H1 (cell line): ENCODE data around the gene RAD52. TPM values are rescaled to one million over a fixed set of nuclear protein-coding genes. Genes with fewer than 3 reads are reported as not detected.

Source experiments
- CTCF ChIA-PET: fragments of 300-600 bp; sonication (Branson Sonifier 250); formaldehyde crosslinking; loops from one replicate; lab custom pipeline; 2021; ENCODE audit not compliant: partially characterized antibody; lab: Charles Lee
- POLR2A ChIA-PET: fragments of 300-600 bp; sonication (Branson Sonifier 250); formaldehyde crosslinking; loops from one replicate; lab custom pipeline; 2021; ENCODE audit warnings: inconsistent platforms; ENCODE audit not compliant: partially characterized antibody; lab: Charles Lee
- DNase-seq, 2 experiments: peaks; one replicate each; pipeline versions ENCODE4 v3.0.0 to v3.0.0-alpha.2; 2010 to 2022; ENCODE audit warnings: low spot score in 2 of 2, low read depth in 1 of 2, mixed read lengths in 1 of 2
- FAIRE-seq: peaks from 2 replicates; lab custom pipeline; 2011; peaks lifted over from hg19 to GRCh38; lab: Jason Lieb, UNC
- H2AFZ ChIP-seq: 2 replicates; pipeline ENCODE4 v1.8.1; 2012; ENCODE audit warnings: low read length, inconsistent platforms
- H2AK5ac ChIP-seq: 2 replicates; pipeline ENCODE4 v1.6.1; 2013; ENCODE audit warnings: low read depth, low read length
- H2BK120ac ChIP-seq: replicated peaks from 2 replicates; pipeline ENCODE3; 2013; ENCODE audit warnings: low read depth, low read length, inconsistent platforms
- H2BK12ac ChIP-seq: 2 replicates; pipeline ENCODE4 v1.6.1; 2013; ENCODE audit warnings: low read depth, low read length
- H2BK15ac ChIP-seq: 2 replicates; pipeline ENCODE4 v1.6.1; 2013; ENCODE audit warnings: low read length
- H2BK20ac ChIP-seq: 2 replicates; pipeline ENCODE4 v1.6.1; 2013; ENCODE audit warnings: low read length
- H2BK5ac ChIP-seq: 2 replicates; pipeline ENCODE4 v1.6.1; 2013; ENCODE audit warnings: low read depth, low read length
- H3K14ac ChIP-seq: 2 replicates; pipeline ENCODE4 v1.6.1; 2013; ENCODE audit warnings: inconsistent platforms; ENCODE audit not compliant: insufficient read length
- H3K18ac ChIP-seq: 2 replicates; pipeline ENCODE4 v1.6.1; 2013; ENCODE audit warnings: low read length; ENCODE audit errors: extremely low read depth
- H3K23ac ChIP-seq: 2 replicates; pipeline ENCODE4 v1.6.1; 2013; ENCODE audit warnings: inconsistent platforms; ENCODE audit not compliant: insufficient read length
- H3K23me2 ChIP-seq: 2 replicates; pipeline ENCODE4 v1.6.1; 2013; ENCODE audit warnings: low read depth, low read length
- H3K27ac ChIP-seq: 2 replicates; pipeline ENCODE4 v1.6.1; 2011; ENCODE audit warnings: low read depth, low read length, inconsistent platforms
- H3K27me3 ChIP-seq, 4 experiments: replicated peaks in 1 of 4; 1 replicate in 1 of 4; 2 replicates in 3 of 4; pipeline versions ENCODE4 v1.6.1 to v1.8.1; 2011 to 2013; ENCODE audit warnings: low read length in 3 of 4, mild to moderate bottlenecking in 3 of 4, inconsistent platforms in 2 of 4, mixed read lengths in 2 of 4, moderate library complexity in 1 of 4; ENCODE audit not compliant: control insufficient read depth in 3 of 4, insufficient read depth in 3 of 4; ENCODE audit errors: extremely low read depth in 1 of 4
- H3K36me3 ChIP-seq, 4 experiments: 2 replicates each; pipeline versions ENCODE4 v1.6.1 to v1.8.1; 2011 to 2013; ENCODE audit warnings: mild to moderate bottlenecking in 4 of 4, low read length in 3 of 4, moderate library complexity in 2 of 4, control low read depth in 1 of 4, inconsistent platforms in 1 of 4; ENCODE audit not compliant: insufficient read depth in 4 of 4, control insufficient read depth in 2 of 4
- H3K4ac ChIP-seq: replicated peaks from 2 replicates; pipeline ENCODE3; 2013; ENCODE audit warnings: low read length, low read depth, mixed read lengths, inconsistent platforms; ENCODE audit not compliant: insufficient read length
- H3K4me1 ChIP-seq, 4 experiments: replicated peaks in 1 of 4; 1 replicate in 1 of 4; 2 replicates in 3 of 4; pipeline versions ENCODE4 v1.6.1 to v1.8.1; 2011 to 2013; ENCODE audit warnings: low read length in 3 of 4, inconsistent platforms in 2 of 4, mixed read lengths in 1 of 4; ENCODE audit not compliant: insufficient read depth in 4 of 4, control insufficient read depth in 3 of 4
- H3K4me2 ChIP-seq, 2 experiments: 2 replicates each; pipeline versions ENCODE4 v1.6.1 to v1.8.1; 2011 to 2013; ENCODE audit warnings: low read depth in 2 of 2, low read length in 2 of 2, control low read depth in 1 of 2, inconsistent platforms in 1 of 2, mild to moderate bottlenecking in 1 of 2; ENCODE audit not compliant: insufficient read depth in 1 of 2
- H3K4me3 ChIP-seq, 4 experiments: fragments of 200-600, 300-600 bp in 1 of 4; sonication (generic), shearing (Covaris generic), sonication (Bioruptor Twin) in 1 of 4; 2 replicates each; pipeline versions ENCODE4 v1.5.1 to v1.8.1; 2011 to 2016; ENCODE audit warnings: low read length in 4 of 4, low read depth in 3 of 4, control low read depth in 2 of 4, inconsistent platforms in 2 of 4, mild to moderate bottlenecking in 2 of 4, mixed read lengths in 1 of 4, moderate library complexity in 1 of 4; ENCODE audit not compliant: insufficient read depth in 2 of 4; ENCODE audit errors: extremely low read depth in 1 of 4
- H3K56ac ChIP-seq: replicated peaks from 2 replicates; pipeline ENCODE3; 2013; ENCODE audit warnings: low read depth, mild to moderate bottlenecking, mixed read lengths, low read length, inconsistent platforms; ENCODE audit not compliant: insufficient read length
- H3K79me1 ChIP-seq: 2 replicates; pipeline ENCODE4 v1.6.1; 2013; ENCODE audit warnings: low read depth, low read length, control low read depth
- H3K79me2 ChIP-seq, 2 experiments: 2 replicates each; pipeline versions ENCODE4 v1.6.1 to v1.8.1; 2012 to 2013; ENCODE audit warnings: low read length in 2 of 2, mild to moderate bottlenecking in 2 of 2, inconsistent platforms in 1 of 2; ENCODE audit not compliant: insufficient read depth in 2 of 2, control insufficient read depth in 1 of 2
- H3K9ac ChIP-seq, 4 experiments: replicated peaks in 1 of 4; 1 replicate in 1 of 4; 2 replicates in 3 of 4; pipeline versions ENCODE4 v1.6.1 to v1.8.1; 2011 to 2013; ENCODE audit warnings: low read depth in 3 of 4, low read length in 3 of 4, control low read depth in 2 of 4, mild to moderate bottlenecking in 2 of 4, moderate library complexity in 2 of 4, inconsistent platforms in 1 of 4; ENCODE audit errors: extremely low read depth in 1 of 4
- H3K9me3 ChIP-seq, 2 experiments: 2 replicates each; pipeline versions ENCODE4 v1.6.1 to v1.8.1; 2012 to 2013; ENCODE audit warnings: mild to moderate bottlenecking in 2 of 2, moderate library complexity in 2 of 2, control low read depth in 1 of 2, inconsistent platforms in 1 of 2, low read depth in 1 of 2, low read length in 1 of 2, mixed read lengths in 1 of 2; ENCODE audit not compliant: insufficient read depth in 2 of 2
- H4K20me1 ChIP-seq, 2 experiments: replicated peaks in 1 of 2; 2 replicates each; pipeline versions ENCODE3 to v1.8.1; 2011 to 2013; ENCODE audit warnings: inconsistent platforms in 2 of 2, low read length in 2 of 2, mild to moderate bottlenecking in 1 of 2; ENCODE audit not compliant: insufficient read depth in 2 of 2, control insufficient read depth in 1 of 2
- H4K5ac ChIP-seq: 2 replicates; pipeline ENCODE4 v1.6.1; 2013; ENCODE audit warnings: low read length, low read depth, mixed read lengths, inconsistent platforms; ENCODE audit not compliant: insufficient read length
- H4K8ac ChIP-seq: 2 replicates; pipeline ENCODE4 v1.8.0; 2013; ENCODE audit warnings: mild to moderate bottlenecking, moderate library complexity, low read length, inconsistent platforms; ENCODE audit not compliant: insufficient read depth; ENCODE audit errors: extremely low read depth
- H4K91ac ChIP-seq: replicated peaks from 2 replicates; pipeline ENCODE3; 2013; ENCODE audit warnings: low read length, mixed read lengths, inconsistent platforms; ENCODE audit not compliant: insufficient read length
- BCL11A ChIP-seq, 2 experiments: IDR thresholded peaks; one replicate each; pipeline ENCODE4 v1.6.1; 2011; ENCODE audit warnings: low read depth in 2 of 2, low read length in 2 of 2, mild to moderate bottlenecking in 2 of 2
- JUND ChIP-seq: IDR thresholded peaks from 2 replicates; pipeline ENCODE4 v1.6.1; 2011; ENCODE audit warnings: mild to moderate bottlenecking, improper control_type of control experiment, low read length
- WGBS, 2 experiments: shearing (Covaris generic) in 1 of 2; methylation state at CpG; one replicate each; pipeline versions ENCODE4 v1.1.6 to v1.1.7; 2013 to 2015; ENCODE audit warnings: low lambda C conversion rate in 2 of 2, mixed read lengths in 2 of 2, inconsistent platforms in 1 of 2, low coverage in 1 of 2, missing lambda C conversion rate in 1 of 2; ENCODE audit not compliant: insufficient replicate concordance in 2 of 2, insufficient coverage in 1 of 2, insufficient read length in 1 of 2; ENCODE audit errors: extremely low coverage in 1 of 2, missing lambda C conversion rate in 1 of 2; 5-methylcytosine and 5-hydroxymethylcytosine counted together
- polyA plus RNA-seq, 7 experiments: library from polyadenylated mRNA; depleted of rRNA in 3 of 7; stranded (reverse) in 5 of 7; unstranded in 2 of 7; fragments of >200 nt in 5 of 7; fragments of 200-250 nt in 2 of 7; gene quantifications; 1 replicate in 5 of 7; 2 replicates in 1 of 7; 4 replicates in 1 of 7; pipeline versions ENCODE4 v1.2.1 to v1.2.3, GENCODE V29; 2011 to 2013; ENCODE audit warnings: missing spikeins in 2 of 7, mixed read lengths in 2 of 7
- total RNA-seq: library from RNA; stranded (reverse); fragmentation: NEBNext Ultra II Directional; extraction: Animal tissue kit (Norgen Biotek cat#: 25700); gene quantifications from 2 replicates; pipeline ENCODE4 v1.2.1, GENCODE V29; 2021

Gene RAD52
- total and polyA plus RNA-seq, 2 of the 8 experiments (the other 6 are each of a cell fraction or from before 2014, with no cell fraction given), result 12.5 to 14.3 TPM

DNA sequence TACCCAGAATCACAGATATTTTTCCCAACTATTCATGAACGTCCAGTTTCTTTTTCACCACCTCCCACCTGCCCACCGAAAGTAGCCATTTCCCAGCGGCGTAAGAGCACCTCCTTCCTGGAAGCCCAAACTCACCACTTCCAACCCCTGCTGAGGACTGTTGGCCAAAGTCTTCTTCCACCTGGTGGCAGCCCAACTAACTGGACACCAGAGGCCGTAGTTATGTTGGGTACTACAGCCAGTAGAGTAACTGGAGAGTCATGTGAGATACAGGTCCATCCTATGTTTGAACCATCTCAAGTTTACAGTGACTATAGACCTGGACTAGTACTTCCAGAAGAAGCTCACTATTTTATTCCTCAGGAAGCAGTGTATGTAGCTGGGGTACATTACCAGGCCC is 81.6 kb downstream of the RAD52 start:
- no peak overlapping the region for H3K27ac ChIP-seq
- TF ChIP-seq BCL11A (IDR thresholded peaks at IDR 0.05; ENCODE audit: low read depth in 2 of 2, low read length in 2 of 2), result no peak
- no peak for TF ChIP-seq JUND
- 87% methylated on average over 5 of the region's 5 CpGs; no CpG with 5 or more reads in 1 of the 2 experiments for WGBS, 2 experiments
- ChIA-PET POLR2A (no interaction called here), CTCF (interaction anchor here (0.8 to 1.5 kb wide), 6 partner anchors 10 to 324 kb away, joined by 3 to 5 read pairs (median 3); no protein-coding TSS in a partner anchor)
- FAIRE-seq (no peak), DNase-seq (no peak)
- H3K9ac ChIP-seq, result no peak overlapping the region
- H3K79me1 ChIP-seq, result no peaks in the 10 kb centered on the region
- H2BK20ac ChIP-seq, result no peak overlapping the region
- H3K27me3 ChIP-seq, result no peaks in the 10 kb centered on the region
- no peak overlapping the region for H3K18ac ChIP-seq
- H3K14ac ChIP-seq, result no peak overlapping the region
- H4K20me1 ChIP-seq, result no peaks in the 10 kb centered on the region
- no peak overlapping the region for H3K4me3 ChIP-seq
- no peak overlapping the region for H2BK120ac ChIP-seq
- no peak overlapping the region for H2BK5ac ChIP-seq
- no peaks in the 10 kb centered on the region for H3K4me1 ChIP-seq
- H4K5ac ChIP-seq, result no peak overlapping the region
- no peak overlapping the region for H3K4me2 ChIP-seq
- no peak overlapping the region for H4K91ac ChIP-seq
- H3K23ac ChIP-seq, result no peak overlapping the region
- H3K23me2 ChIP-seq, result no peaks in the 10 kb centered on the region
- H2BK12ac ChIP-seq, result no peak overlapping the region
- H2AK5ac ChIP-seq, result no peak overlapping the region
- peaks cover 0 to 30% (median 17%) of the 10 kb centered on the region in 4 experiments; a peak in 5 of 8 replicates for H3K36me3 ChIP-seq
- H3K9me3 ChIP-seq, result no peaks in the 10 kb centered on the region
- H3K56ac ChIP-seq, result no peak overlapping the region
- no peak overlapping the region for H4K8ac ChIP-seq
- H2AFZ ChIP-seq, result no peak overlapping the region
- no peak overlapping the region for H3K4ac ChIP-seq
- no peaks in the 10 kb centered on the region for H3K79me2 ChIP-seq
- no peak overlapping the region for H2BK15ac ChIP-seq
